SK-N-MC (cell line): ENCODE measurements around the gene PMS2.

ENCODE experiments used
- EZH2 ChIP-seq: fragments of 200-600 bp; sonication (generic); IDR thresholded peaks from one replicate; pipeline ENCODE4 v1.6.1; 2017; ENCODE audit warnings: antibody characterized with exemption
- POLR2AphosphoS5 ChIP-seq: IDR thresholded peaks from 2 replicates; pipeline ENCODE4 v1.6.1; 2012; ENCODE audit warnings: mild to moderate bottlenecking, low read depth, low read length, borderline replicate concordance

GRCh38 chr7:6057316-6058129 is 48.7 kb upstream of the PMS2 start:
- no peak for TF ChIP-seq EZH2
- no peak for TF ChIP-seq POLR2AphosphoS5
